PC-3 (cell line): ENCODE results near the gene ZBTB16. TPM values are rescaled to one million over a fixed set of nuclear protein-coding genes. Genes with fewer than 3 reads are reported as not detected.

Experiments used
- ATAC-seq: fragments of 200-7000 bp; cut with Tn5 transposase; 2 replicates; pipeline ENCODE4 v1.9.1; 2020; ENCODE audit warnings: mild to moderate bottlenecking, moderate library complexity
- BruUV-seq: library from RNA; stranded (reverse); fragments of 400-500 nt; replicated peaks from 2 replicates; lab custom pipeline; 2021; lab: Mats Ljungman, UMichigan
- CTCF ChIA-PET: fragments of 300-600 bp; sonication (Branson Sonifier 250); formaldehyde crosslinking; loops from one replicate; lab custom pipeline; 2022; ENCODE audit warnings: antibody characterized with exemption; lab: Charles Lee
- POLR2A ChIA-PET: fragments of 300-600 bp; sonication (Branson Sonifier 250); formaldehyde crosslinking; loops from one replicate; lab custom pipeline; 2022; ENCODE audit warnings: antibody characterized with exemption; ENCODE audit not compliant: unreplicated experiment; lab: Charles Lee
- DNase-seq: peaks from one replicate; pipeline ENCODE4 v3.0.0-alpha.2; 2015
- H2AFZ ChIP-seq: fragments of 300-600 bp; sonication (generic); 2 replicates; pipeline ENCODE4 v1.6.0; 2016; ENCODE audit warnings: antibody characterized with exemption, low read length
- H3F3A ChIP-seq: fragments of 300-600 bp; sonication (generic); one replicate; pipeline ENCODE4 v1.6.0; 2017; ENCODE audit warnings: antibody characterized with exemption, low read length, control low read depth, mild to moderate bottlenecking; ENCODE audit not compliant: unreplicated experiment
- H3K27ac ChIP-seq: fragments of 300-600 bp; sonication (generic); 2 replicates; pipeline ENCODE4 v1.5.1; 2016; ENCODE audit warnings: mild to moderate bottlenecking, low read length
- H3K27me3 ChIP-seq: fragments of 300-600 bp; sonication (generic); 2 replicates; pipeline ENCODE4 v1.6.1; 2016; ENCODE audit warnings: low read length, mixed read lengths
- H3K36me3 ChIP-seq: fragments of 300-600 bp; sonication (generic); 2 replicates; pipeline ENCODE4 v1.6.1; 2016; ENCODE audit warnings: low read depth, mixed run types, low read length, mixed read lengths
- H3K4me1 ChIP-seq: fragments of 300-600 bp; sonication (generic); 2 replicates; pipeline ENCODE4 v1.5.1; 2016; ENCODE audit warnings: low read length; ENCODE audit not compliant: insufficient read depth
- H3K4me2 ChIP-seq: fragments of 300-600 bp; sonication (generic); 2 replicates; pipeline ENCODE4 v1.6.0; 2016; ENCODE audit warnings: low read length
- H3K4me3 ChIP-seq: fragments of 300-600 bp; sonication (generic); 2 replicates; pipeline ENCODE4 v1.5.1; 2016; ENCODE audit warnings: mild to moderate bottlenecking, low read length, mixed read lengths
- H3K79me2 ChIP-seq: fragments of 300-600 bp; sonication (generic); 2 replicates; pipeline ENCODE4 v1.6.1; 2017; ENCODE audit warnings: low read length, mixed read lengths
- H3K9ac ChIP-seq: fragments of 300-600 bp; sonication (generic); 2 replicates; pipeline ENCODE4 v1.6.0; 2016; ENCODE audit warnings: mild to moderate bottlenecking, low read length
- H3K9me2 ChIP-seq: fragments of 300-600 bp; sonication (generic); replicated peaks from 2 replicates; pipeline ENCODE4 v1.6.1; 2016; ENCODE audit warnings: mixed run types, low read length, mixed read lengths
- H3K9me3 ChIP-seq: fragments of 300-600 bp; sonication (generic); 2 replicates; pipeline ENCODE4 v1.6.1; 2016; ENCODE audit warnings: low read length, mixed read lengths
- H4K20me1 ChIP-seq: fragments of 300-600 bp; sonication (generic); 2 replicates; pipeline ENCODE4 v1.6.1; 2016; ENCODE audit warnings: low read length, mixed read lengths
- EZH2 ChIP-seq: fragments of 300-600 bp; sonication (generic); IDR thresholded peaks from one replicate; pipeline ENCODE4 v1.6.1; 2017; ENCODE audit warnings: antibody characterized with exemption, mild to moderate bottlenecking, low read length; ENCODE audit not compliant: unreplicated experiment
- EZH2phosphoT487 ChIP-seq: fragments of 300-600 bp; sonication (generic); IDR thresholded peaks from 2 replicates; pipeline ENCODE4 v1.6.1; 2018; ENCODE audit warnings: mild to moderate bottlenecking, antibody characterized with exemption, low read length, borderline replicate concordance
- intact Hi-C: fragments of 100-400 bp; cut with micrococcal nuclease; formaldehyde crosslinking; loops from 2 replicates; pipeline ENCODE4 v1.9.0; 2023
- total RNA-seq: library from RNA; depleted of rRNA; stranded (reverse); fragments of >200 nt; gene quantifications from 2 replicates; pipeline ENCODE4 v1.2.3, GENCODE V29; 2014
- TF ChIP-seq, protein P1 (sequence below): fragments of 300-600 bp; sonication (generic); conservative IDR thresholded peaks from 2 replicates; pipeline ENCODE4 v1.5.1; 2017; ENCODE audit warnings: antibody characterized with exemption, low read depth, mild to moderate bottlenecking, low read length

Gene ZBTB16
- total RNA-seq, 1 experiment from 2014 or later, result not detected

DNA sequence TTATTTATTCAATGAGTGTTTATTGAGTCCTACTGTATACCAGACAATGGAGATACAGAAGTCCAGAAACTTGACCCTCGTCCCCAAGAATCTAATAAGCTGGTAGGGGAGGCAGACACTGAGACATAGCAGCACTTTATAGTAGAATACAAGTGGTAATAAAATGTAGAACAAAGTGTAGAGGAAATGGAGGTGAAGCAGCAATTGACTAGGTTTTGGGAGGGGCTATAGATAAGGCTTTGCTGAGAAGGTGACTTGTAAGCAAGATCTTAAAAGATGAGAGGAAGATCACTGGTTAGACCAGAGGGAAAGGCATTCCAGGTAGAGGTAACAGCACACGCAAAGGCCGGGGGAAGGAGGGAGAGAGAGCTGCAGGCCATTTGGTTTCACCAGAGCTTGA lies 57.3 kb downstream of the ZBTB16 start:
- Histone ChIP-seq H2AFZ (no peak overlapping the region), H3K9me2 (no peaks in the 10 kb centered on the region), H3K4me1 (no peaks in the 10 kb centered on the region), H3F3A (no peaks in the 10 kb centered on the region), H4K20me1 (no peaks in the 10 kb centered on the region), H3K79me2 (no peaks in the 10 kb centered on the region), H3K27ac (no peak overlapping the region), H3K4me3 (no peak overlapping the region), H3K4me2 (no peak overlapping the region), H3K9me3 (no peaks in the 10 kb centered on the region), H3K27me3 (peaks cover 90% of the 10 kb centered on the region), H3K36me3 (no peaks in the 10 kb centered on the region), H3K9ac (no peak overlapping the region)
- no peak for ATAC-seq
- intact Hi-C loops, result no loop called here
- CTCF ChIA-PET, result no interaction called here
- no TSS peak for BruUV-seq
- no peak for DNase-seq
- POLR2A ChIA-PET, result no interaction called here
- TF ChIP-seq, protein P1, sequence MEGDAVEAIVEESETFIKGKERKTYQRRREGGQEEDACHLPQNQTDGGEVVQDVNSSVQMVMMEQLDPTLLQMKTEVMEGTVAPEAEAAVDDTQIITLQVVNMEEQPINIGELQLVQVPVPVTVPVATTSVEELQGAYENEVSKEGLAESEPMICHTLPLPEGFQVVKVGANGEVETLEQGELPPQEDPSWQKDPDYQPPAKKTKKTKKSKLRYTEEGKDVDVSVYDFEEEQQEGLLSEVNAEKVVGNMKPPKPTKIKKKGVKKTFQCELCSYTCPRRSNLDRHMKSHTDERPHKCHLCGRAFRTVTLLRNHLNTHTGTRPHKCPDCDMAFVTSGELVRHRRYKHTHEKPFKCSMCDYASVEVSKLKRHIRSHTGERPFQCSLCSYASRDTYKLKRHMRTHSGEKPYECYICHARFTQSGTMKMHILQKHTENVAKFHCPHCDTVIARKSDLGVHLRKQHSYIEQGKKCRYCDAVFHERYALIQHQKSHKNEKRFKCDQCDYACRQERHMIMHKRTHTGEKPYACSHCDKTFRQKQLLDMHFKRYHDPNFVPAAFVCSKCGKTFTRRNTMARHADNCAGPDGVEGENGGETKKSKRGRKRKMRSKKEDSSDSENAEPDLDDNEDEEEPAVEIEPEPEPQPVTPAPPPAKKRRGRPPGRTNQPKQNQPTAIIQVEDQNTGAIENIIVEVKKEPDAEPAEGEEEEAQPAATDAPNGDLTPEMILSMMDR, result no peak

- CTCF ChIA-PET, result no interaction called here
- Histone ChIP-seq H3K4me2 (no peak overlapping the region), H3K27ac (no peak overlapping the region), H3K9me2 (no peaks in the 10 kb centered on the region), H3K79me2 (no peaks in the 10 kb centered on the region), H3K4me3 (no peak overlapping the region), H3K27me3 (peaks cover 91% of the 10 kb centered on the region), H3K9ac (no peak overlapping the region), H2AFZ (no peak overlapping the region), H3F3A (no peaks in the 10 kb centered on the region), H3K9me3 (no peaks in the 10 kb centered on the region), H3K4me1 (no peaks in the 10 kb centered on the region), H4K20me1 (no peaks in the 10 kb centered on the region), H3K36me3 (no peaks in the 10 kb centered on the region)
- TF ChIP-seq EZH2 (no peak), EZH2phosphoT487 (no peak)
- no TSS peak for BruUV-seq
- intact Hi-C loops, result no loop called here
- DNase-seq, result no peak
- POLR2A ChIA-PET, result no interaction called here
- no peak for ATAC-seq
Observed at GRCh38 chr11:114120606-114121005, 61.1 kb downstream of the ZBTB16 start.

DNA sequence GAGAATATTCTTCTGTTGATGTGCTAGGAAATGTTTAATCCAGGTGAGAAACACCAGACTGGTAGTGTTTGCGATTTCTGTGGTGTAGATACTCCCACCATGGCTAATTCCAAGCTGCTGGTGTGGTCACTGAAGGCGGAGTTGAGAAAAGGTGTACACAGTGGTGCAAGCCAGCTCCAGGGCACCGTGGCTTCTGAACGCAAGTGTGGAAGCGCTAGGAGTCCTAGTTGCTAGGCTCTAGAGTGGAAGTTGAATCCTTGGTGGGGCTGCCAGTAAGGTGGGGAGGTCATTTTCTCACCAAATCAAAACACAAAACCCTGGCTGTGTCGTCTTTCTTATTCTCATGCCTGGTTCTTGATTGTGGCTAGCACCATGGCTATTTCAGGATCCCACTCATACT lies 61.6 kb downstream of the ZBTB16 start:
- TF ChIP-seq EZH2phosphoT487 (no peak), EZH2 (no peak)
- TF ChIP-seq, protein P1, result no peak
- H3K27ac ChIP-seq, result no peak overlapping the region
- H3K9ac ChIP-seq, result no peak overlapping the region
- no TSS peak for BruUV-seq
- no peaks in the 10 kb centered on the region for H3F3A ChIP-seq
- DNase-seq, result no peak
- no peaks in the 10 kb centered on the region for H3K9me2 ChIP-seq
- no peaks in the 10 kb centered on the region for H3K79me2 ChIP-seq
- H3K4me2 ChIP-seq, result no peak overlapping the region
- no peak overlapping the region for H2AFZ ChIP-seq
- peaks cover 91% of the 10 kb centered on the region for H3K27me3 ChIP-seq
- no peaks in the 10 kb centered on the region for H3K4me1 ChIP-seq
- intact Hi-C loops, result no loop called here
- CTCF ChIA-PET, result no interaction called here
- ATAC-seq, result no peak
- no peak overlapping the region for H3K4me3 ChIP-seq
- no peaks in the 10 kb centered on the region for H3K36me3 ChIP-seq
- no peaks in the 10 kb centered on the region for H4K20me1 ChIP-seq
- POLR2A ChIA-PET, result no interaction called here
- H3K9me3 ChIP-seq, result no peaks in the 10 kb centered on the region
